Ascending aorta (tissue), 2 donors: Measurements from ENCODE around the gene PPFIA3. TPM values are rescaled to one million over a fixed set of nuclear protein-coding genes. Genes with fewer than 3 reads are reported as not detected.
A peak's percentile ranks its signal among the peaks of the same experiment; 100 is the strongest.
"Not testable (repeated sequence)": the region's sequence is repeated elsewhere in the genome, so short reads cannot be mapped to it uniquely, and the experiment has no call there.

Experiments used
- DNase-seq, 2 donors: peaks; one replicate each; pipeline ENCODE4 v3.0.0-alpha.2; 2019; ENCODE audit warnings: low spot score in 2 of 2
- H3K27ac ChIP-seq, 2 donors: fragments of 200-600 bp; sonication (generic); one replicate each; pipeline ENCODE4 v1.5.1; 2016 to 2017; ENCODE audit warnings: mild to moderate bottlenecking in 1 of 2
- H3K27me3 ChIP-seq: fragments of 200-600 bp; sonication (generic); one replicate; pipeline ENCODE4 v1.5.1; 2017
- H3K36me3 ChIP-seq, 2 donors: fragments of 200-600 bp; sonication (generic); one replicate each; pipeline ENCODE4 v1.5.1; 2016
- H3K4me1 ChIP-seq, 2 donors: fragments of 200-600 bp; sonication (generic); one replicate each; pipeline ENCODE4 v1.5.1; 2016 to 2017; ENCODE audit warnings: mild to moderate bottlenecking in 1 of 2
- H3K4me3 ChIP-seq, 2 donors: fragments of 200-600 bp; sonication (generic); one replicate each; pipeline ENCODE4 v1.5.1; 2016 to 2017; ENCODE audit warnings: mild to moderate bottlenecking in 1 of 2
- H3K9me3 ChIP-seq, 2 donors: fragments of 200-600 bp; sonication (generic); one replicate each; pipeline ENCODE4 v1.5.1; 2016
- CTCF ChIP-seq, 3 experiments: fragments of 200-600 bp in 2 of 3; fragments of 450-650 bp in 1 of 3; sonication (generic) in 2 of 3; IDR thresholded peaks; one replicate each; pipeline ENCODE4 v1.5.1; 2016 to 2019; ENCODE audit warnings: antibody characterized with exemption in 3 of 3, mild to moderate bottlenecking in 1 of 3, moderate library complexity in 1 of 3
- intact Hi-C: fragments of 100-400 bp; cut with DNase I; formaldehyde crosslinking; loops from one replicate; pipeline ENCODE4 v1.15.1; 2023
- total RNA-seq: library from RNA; depleted of rRNA; stranded (reverse); fragments of >200 nt; gene quantifications from one replicate; pipeline ENCODE4 v1.1.0, GENCODE V29; 2016

The PPFIA3 gene
- total RNA-seq, 1 donor from 2014 or later: 33.3 TPM

GRCh38 chr19:49125025-49125731, 5.8 kb downstream of the PPFIA3 start:
- H3K27me3 ChIP-seq: no peaks in the 10 kb centered on the region
- H3K27ac ChIP-seq: no peak overlapping the region
- no peak overlapping the region for H3K4me3 ChIP-seq
- no peak for TF ChIP-seq CTCF (IDR thresholded peaks at IDR 0.05)
- no peak for DNase-seq
- intact Hi-C loops: no loop called here
- peaks cover 0 to 10% of the 10 kb centered on the region in 2 donors for H3K4me1 ChIP-seq
- H3K9me3 ChIP-seq: no peaks in the 10 kb centered on the region
- no peaks in the 10 kb centered on the region for H3K36me3 ChIP-seq

- H3K9me3 ChIP-seq: no peaks in the 10 kb centered on the region
- H3K27me3 ChIP-seq: no peaks in the 10 kb centered on the region
- intact Hi-C loops: no loop called here
- H3K27ac ChIP-seq: no peak overlapping the region
- H3K4me3 ChIP-seq: no peak overlapping the region
- H3K36me3 ChIP-seq: no peaks in the 10 kb centered on the region
- peaks cover 0 to 9% of the 10 kb centered on the region in 2 donors for H3K4me1 ChIP-seq
- DNase-seq: no peak
- no peak for TF ChIP-seq CTCF (IDR thresholded peaks at IDR 0.05)
Observed at GRCh38 chr19:49126575-49126974, 7.2 kb downstream of the PPFIA3 start.

GRCh38 chr19:49127225-49127624, 7.9 kb downstream of the PPFIA3 start:
- intact Hi-C loops, H3K4me3 ChIP-seq, H3K4me1 ChIP-seq, H3K27ac ChIP-seq, DNase-seq, H3K36me3 ChIP-seq, H3K9me3 ChIP-seq, H3K27me3 ChIP-seq: not testable (repeated sequence)

- peak overlapping the region in 1 of 2 donors; percentile 67 for H3K27ac ChIP-seq
- intact Hi-C loops: loop anchor here (1.0 to 2.0 kb wide), 2 partner anchors 9 to 15 kb away; partner anchors contain the start of genes C19orf73 and PPFIA3
- peak in 2 of 3 experiments; percentile 13 to 20 for TF ChIP-seq CTCF (IDR thresholded peaks at IDR 0.05)
Observed at GRCh38 chr19:49127674-49128544, 8.6 kb downstream of the PPFIA3 start.

GRCh38 chr19:49128545-49129237, 9.3 kb downstream of the PPFIA3 start:
- Histone ChIP-seq H3K4me3 (peak overlapping the region in 1 of 2 donors; percentile 53), H3K4me1 (peaks cover 0 to 12% of the 10 kb centered on the region in 2 donors), H3K9me3 (no peaks in the 10 kb centered on the region), H3K36me3 (no peaks in the 10 kb centered on the region), H3K27ac (peak overlapping the region in 1 of 2 donors; percentile 7), H3K27me3 (no peaks in the 10 kb centered on the region)
- TF ChIP-seq CTCF (IDR thresholded peaks at IDR 0.05): no peak
- intact Hi-C loops: loop anchor here (1.0 to 2.0 kb wide), 2 partner anchors 9 to 14 kb away; partner anchors contain the start of genes C19orf73 and PPFIA3
- DNase-seq: no peak

More at GRCh38 chr19:49127674-49128544, 8.6 kb downstream of the PPFIA3 start:
- H3K4me1 ChIP-seq: peaks cover 0 to 9% of the 10 kb centered on the region in 2 donors
- peak overlapping the region in 1 of 2 donors; percentile 53 for H3K4me3 ChIP-seq
- no peaks in the 10 kb centered on the region for H3K9me3 ChIP-seq
- H3K27me3 ChIP-seq: no peaks in the 10 kb centered on the region
- DNase-seq: peak; percentile 82 to 97
- no peaks in the 10 kb centered on the region for H3K36me3 ChIP-seq
